Pancreas (tissue), 10 donors: ENCODE data around the gene SLC9A6. TPM values are rescaled to one million over a fixed set of nuclear protein-coding genes. Genes with fewer than 3 reads are reported as not detected.
A peak's percentile ranks its signal among the peaks of the same experiment; 100 is the strongest.

Experiments
- ATAC-seq, 4 donors: fragments of 200-7000 bp; cut with Tn5 transposase; one replicate each; pipeline versions ENCODE4 v1.8.0 to v1.9.1; 2020; ENCODE audit warnings: mild to moderate bottlenecking in 4 of 4, moderate library complexity in 4 of 4
- DNase-seq, 6 donors: peaks; one replicate each; pipeline ENCODE4 v3.0.0-alpha.2; 2020
- FAIRE-seq: peaks from 2 replicates; lab custom pipeline; 2012; peaks lifted over from hg19 to GRCh38; lab: Jason Lieb, UNC
- H3K27ac ChIP-seq, 4 donors: fragments of 200-600 bp; sonication (generic); 1 replicate in 3 of 4; 2 replicates in 1 of 4; pipeline versions ENCODE4 v1.5.0 to v1.8.0; 2020
- H3K27me3 ChIP-seq, 4 donors: fragments of 200-600 bp; one replicate each; pipeline ENCODE4 v1.8.0; 2021
- H3K36me3 ChIP-seq, 3 donors: fragments of 200-600 bp; sonication (generic) in 1 of 3; one replicate each; pipeline versions ENCODE4 v1.5.0 to v1.8.0; 2020 to 2021
- H3K4me1 ChIP-seq, 3 donors: fragments of 200-600 bp; one replicate each; pipeline ENCODE4 v1.8.0; 2021
- H3K4me3 ChIP-seq, 4 donors: fragments of 200-600 bp; sonication (generic) in 2 of 4; one replicate each; pipeline versions ENCODE4 v1.5.0 to v1.8.0; 2020 to 2021
- H3K9me3 ChIP-seq, 4 donors: fragments of 200-600 bp; one replicate each; pipeline ENCODE4 v1.8.0; 2021
- CTCF ChIP-seq, 4 donors: fragments of 200-600 bp; sonication (generic) in 3 of 4; IDR thresholded peaks; one replicate each; pipeline versions ENCODE4 v1.5.0 to v1.8.0; 2021; ENCODE audit warnings: antibody characterized with exemption in 4 of 4
- WGBS, 2 donors: extraction: QIAGEN DNeasy Blood & Tissue Kit; methylation state at CpG; one replicate each; pipeline ENCODE4 v1.1.7; 2013; 5-methylcytosine and 5-hydroxymethylcytosine counted together
- intact Hi-C, 3 donors: fragments of 100-400 bp; cut with DNase I; formaldehyde crosslinking; loops; one replicate each; pipeline versions ENCODE4 v1.11.1 to v1.14.2; 2022
- polyA plus RNA-seq, 2 donors: library from polyadenylated mRNA; stranded (reverse); fragments of 200-250 nt; gene quantifications; one replicate each; pipeline ENCODE4 v1.2.3, GENCODE V29; 2013
- total RNA-seq, 6 donors: library from RNA; stranded (reverse); fragmentation: NEBNext Ultra II Directional in 4 of 6; extraction: Animal tissue kit (Norgen Biotek cat#: 25700) in 4 of 6; gene quantifications; one replicate each; pipeline versions ENCODE4 v1.2.1 to v1.2.4, GENCODE V29; 2021 to 2023
- donor health status: healthy with polysubstance abuse.
- donor health status: DM: no; HTN: no; CAD: no; lungs with moderate emphysema.
- donor health status: DM: no; HTN: no; CAD: no.
- donor health status: control.
- donor health status: control.
- donor health status: Bipolar disorder and iron deficiency.
- donor health status: DM: yes; HTN: yes; CAD: no.
- donor health status: DM: no; HTN: no; CAD: no.
- donor health status: DM: no; HTN: no; CAD: no.
- donor health status: DM: yes; HTN: yes; CAD: no.

Gene SLC9A6
- total and polyA plus RNA-seq, 8 donors = 2.1 to 8.3 (median 4.4) TPM

GRCh38 chrX:135973548-135974278, 11.5 kb upstream of the SLC9A6 start, which contains the start of gene MMGT1:
Gene MMGT1, minus strand, starts transcription at chrX:135973988. Its CDS starts 313 bp downstream, at chrX:135973675.
- intact Hi-C loops = no loop called here
- no peaks in the 10 kb centered on the region for H3K36me3 ChIP-seq
- no peak for TF ChIP-seq CTCF (IDR thresholded peaks at IDR 0.05)
- DNase-seq (peak; percentile 75 to 88 (median 84)), FAIRE-seq (no peak), ATAC-seq (peak; percentile 86 to 93 (median 90))
- peaks cover 0 to 6% (median 0%) of the 10 kb centered on the region in 3 donors for H3K4me1 ChIP-seq
- H3K9me3 ChIP-seq = no peaks in the 10 kb centered on the region
- WGBS, 2 donors = 0 to 28% methylated on average over 51 of the region's 65 CpGs
- peak within 1 kb of the TSS; percentile 19 to 59 (median 40) for H3K4me3 ChIP-seq
- H3K27ac ChIP-seq = peak within 1 kb of the TSS; percentile 70 to 82 (median 80)
- no peaks in the 10 kb centered on the region for H3K27me3 ChIP-seq

DNA sequence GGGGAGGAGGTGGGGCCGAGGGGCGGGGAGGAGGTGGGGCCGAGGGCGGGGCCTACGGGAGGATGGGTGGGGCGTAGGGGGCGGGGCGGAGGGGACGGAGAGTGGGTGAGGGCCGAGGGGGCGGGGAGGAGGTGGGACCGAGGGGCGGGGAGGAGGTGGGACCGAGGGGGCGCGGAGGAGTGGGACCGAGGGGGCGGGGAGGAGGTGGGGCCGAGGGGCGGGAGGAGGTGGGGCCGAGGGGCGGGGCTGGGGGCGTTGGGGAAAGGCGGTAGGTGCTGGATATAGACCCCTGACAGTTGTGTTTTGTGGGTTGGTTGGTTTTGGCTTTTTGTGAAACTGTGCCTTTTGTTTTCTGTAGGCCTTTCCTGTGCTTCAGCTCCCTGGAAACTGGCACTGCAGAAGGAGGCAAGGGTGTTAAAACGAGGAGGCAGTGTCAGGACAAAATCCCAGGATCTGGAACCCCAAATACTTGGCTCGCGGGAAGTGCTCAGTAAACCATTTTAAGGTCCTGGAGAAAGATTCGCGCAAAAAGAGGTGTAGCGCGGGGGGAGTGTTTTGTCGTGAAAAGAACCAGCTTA, 10.9 kb upstream of the SLC9A6 start:
- peaks cover 0 to 1% (median 0%) of the 10 kb centered on the region in 4 donors for H3K27me3 ChIP-seq
- 2 to 15% methylated on average over 11 to 20 of the region's 32 CpGs for WGBS, 2 donors
- H3K9me3 ChIP-seq = no peaks in the 10 kb centered on the region
- FAIRE-seq (no peak), ATAC-seq (peak; percentile 50 to 78 (median 75)), DNase-seq (peak; percentile 68 to 85 (median 80))
- peaks cover 0 to 6% (median 0%) of the 10 kb centered on the region in 3 donors for H3K4me1 ChIP-seq
- no peak for TF ChIP-seq CTCF (IDR thresholded peaks at IDR 0.05)
- no peaks in the 10 kb centered on the region for H3K36me3 ChIP-seq
- peak overlapping the region in 2 of 4 donors; percentile 27 to 36 for H3K4me3 ChIP-seq
- no peak overlapping the region for H3K27ac ChIP-seq
- intact Hi-C loops = no loop called here

- H3K36me3 ChIP-seq = no peaks in the 10 kb centered on the region
- DNase-seq (no peak), FAIRE-seq (no peak), ATAC-seq (no peak)
- no peak overlapping the region for H3K27ac ChIP-seq
- H3K27me3 ChIP-seq = peaks cover 0 to 3% (median 0%) of the 10 kb centered on the region in 4 donors
- H3K9me3 ChIP-seq = no peaks in the 10 kb centered on the region
- TF ChIP-seq CTCF (IDR thresholded peaks at IDR 0.05) = no peak
- H3K4me3 ChIP-seq = no peak overlapping the region
- peaks cover 0 to 6% (median 0%) of the 10 kb centered on the region in 3 donors for H3K4me1 ChIP-seq
- 69 to 77% methylated on average over 1 of the region's 1 CpG for WGBS, 2 donors
- intact Hi-C loops = no loop called here
These were observed 9.8 kb upstream of the SLC9A6 start for GRCh38 chrX:135975421-135975820.

DNA sequence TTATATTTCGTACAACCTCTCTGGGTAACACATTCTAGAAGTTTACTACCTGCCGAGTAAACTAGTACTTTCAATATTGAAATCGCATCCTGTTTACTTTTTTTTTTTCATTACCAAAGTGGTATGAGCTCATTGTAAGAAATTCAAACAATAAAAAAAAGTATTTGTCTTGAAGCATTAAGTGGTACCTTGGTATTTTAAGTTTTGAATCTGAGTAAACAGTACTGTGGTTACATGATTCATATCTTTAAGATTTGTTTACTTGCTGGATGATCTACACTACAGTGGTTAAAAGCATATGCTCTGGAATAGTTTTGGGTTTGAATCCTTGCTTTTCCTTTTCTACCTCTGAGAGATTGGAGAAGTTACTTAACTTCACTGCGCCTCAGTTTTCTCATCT, 7.6 kb upstream of the SLC9A6 start:
- peaks cover 0 to 3% (median 0%) of the 10 kb centered on the region in 4 donors for H3K27me3 ChIP-seq
- H3K27ac ChIP-seq = no peak overlapping the region
- intact Hi-C loops = no loop called here
- WGBS, 2 donors = 59 to 77% methylated on average over 4 of the region's 4 CpGs
- no peak for TF ChIP-seq CTCF (IDR thresholded peaks at IDR 0.05)
- DNase-seq = no peak
- no peak overlapping the region for H3K4me3 ChIP-seq
- H3K4me1 ChIP-seq = peaks cover 0 to 2% (median 0%) of the 10 kb centered on the region in 3 donors
- ATAC-seq = no peak
- no peak for FAIRE-seq
- no peaks in the 10 kb centered on the region for H3K9me3 ChIP-seq
- H3K36me3 ChIP-seq = no peaks in the 10 kb centered on the region
